ENCODE measurements around the gene OR52E5.

The OR52E5 gene

GRCh38 chr11:5892908-5893307 is at the start of gene OR52E5:
TSS of gene OR52E5 (plus strand) at chr11:5893208. CDS start at chr11:5900777, 7,569 bp downstream.
- no peak for DNase-seq

- no peak for DNase-seq
Observed at GRCh38 chr11:5846701-5847100, 46.3 kb upstream of the OR52E5 start.

GRCh38 chr11:5847711-5848110 is 45.3 kb upstream of the OR52E5 start:
- DNase-seq, result no peak

GRCh38 chr11:5851002-5851401 is 42.0 kb upstream of the OR52E5 start:
- no peak for DNase-seq

GRCh38 chr11:5857590-5857989 is 35.4 kb upstream of the OR52E5 start, which contains the start of gene OR52E8:
TSS of gene OR52E8 (minus strand) at chr11:5857690. CDS start at chr11:5857690, 0 bp downstream.
- DNase-seq, result no peak

- DNase-seq, result no peak
Observed at GRCh38 chr11:5865826-5866225, 27.2 kb upstream of the OR52E5 start.

- no peak for DNase-seq
Observed at GRCh38 chr11:5878564-5878963, 14.4 kb upstream of the OR52E5 start.

- DNase-seq, result no peak
Observed at GRCh38 chr11:5880329-5880728, 12.7 kb upstream of the OR52E5 start, which contains the start of gene OR52E4. TSS of gene OR52E4 (plus strand) at chr11:5880629. CDS start at chr11:5884293, 3,664 bp downstream.

- DNase-seq, result no peak
Observed at GRCh38 chr11:5881756-5882155, 11.3 kb upstream of the OR52E5 start.

- no peak for DNase-seq
Observed at GRCh38 chr11:5887172-5887571, 5.8 kb upstream of the OR52E5 start.

- no peak for DNase-seq
Observed at GRCh38 chr11:5887661-5888060, 5.3 kb upstream of the OR52E5 start.

- DNase-seq, result no peak
Observed at GRCh38 chr11:5891216-5891800, 1.7 kb upstream of the OR52E5 start.

GRCh38 chr11:5899534-5899933 is 6.5 kb downstream of the OR52E5 start:
- DNase-seq, result no peak

- DNase-seq, result no peak
Observed at GRCh38 chr11:5910540-5910939, 17.5 kb downstream of the OR52E5 start.

- no peak for DNase-seq
Observed at GRCh38 chr11:5922749-5923426, 29.9 kb downstream of the OR52E5 start.

GRCh38 chr11:5923427-5923776 is 30.4 kb downstream of the OR52E5 start:
- no peak for DNase-seq

- no peak for DNase-seq
Observed at GRCh38 chr11:5923794-5924193, 30.8 kb downstream of the OR52E5 start.

- no peak for DNase-seq
Observed at GRCh38 chr11:5928271-5928670, 35.3 kb downstream of the OR52E5 start.

GRCh38 chr11:5928811-5929210 is 35.8 kb downstream of the OR52E5 start:
- DNase-seq, result no peak

GRCh38 chr11:5929571-5930368 is 36.8 kb downstream of the OR52E5 start:
- DNase-seq, result no peak

- no peak for DNase-seq
Observed at GRCh38 chr11:5930614-5931013, 37.6 kb downstream of the OR52E5 start.

- no peak for DNase-seq
Observed at GRCh38 chr11:5931061-5931460, 38.1 kb downstream of the OR52E5 start.

- no peak for DNase-seq
Observed at GRCh38 chr11:5932671-5933070, 39.7 kb downstream of the OR52E5 start.

GRCh38 chr11:5933116-5933515 is 40.1 kb downstream of the OR52E5 start:
- no peak for DNase-seq

All from activated gamma-delta T cell treated with Interleukin-2 at 50 U/mL for 16 hours (primary cell).